Peyer's patch (tissue), 4 donors: Measurements from ENCODE around the gene STON2.

ENCODE experiments used
- POLR2A ChIP-seq, 2 donors: fragments of 450-650 bp; IDR thresholded peaks; one replicate each; pipeline ENCODE4 v1.5.1; 2017; ENCODE audit warnings: antibody characterized with exemption in 2 of 2, mild to moderate bottlenecking in 2 of 2, moderate library complexity in 2 of 2
- TF ChIP-seq, protein P1 (sequence below), 6 experiments: fragments of 450-650 bp in 4 of 6; fragments of 200-600 bp in 2 of 6; sonication (generic) in 1 of 6; IDR thresholded peaks; one replicate each; pipeline ENCODE4 v1.5.1; 2017 to 2019; ENCODE audit warnings: antibody characterized with exemption in 6 of 6, mild to moderate bottlenecking in 3 of 6, moderate library complexity in 1 of 6

DNA sequence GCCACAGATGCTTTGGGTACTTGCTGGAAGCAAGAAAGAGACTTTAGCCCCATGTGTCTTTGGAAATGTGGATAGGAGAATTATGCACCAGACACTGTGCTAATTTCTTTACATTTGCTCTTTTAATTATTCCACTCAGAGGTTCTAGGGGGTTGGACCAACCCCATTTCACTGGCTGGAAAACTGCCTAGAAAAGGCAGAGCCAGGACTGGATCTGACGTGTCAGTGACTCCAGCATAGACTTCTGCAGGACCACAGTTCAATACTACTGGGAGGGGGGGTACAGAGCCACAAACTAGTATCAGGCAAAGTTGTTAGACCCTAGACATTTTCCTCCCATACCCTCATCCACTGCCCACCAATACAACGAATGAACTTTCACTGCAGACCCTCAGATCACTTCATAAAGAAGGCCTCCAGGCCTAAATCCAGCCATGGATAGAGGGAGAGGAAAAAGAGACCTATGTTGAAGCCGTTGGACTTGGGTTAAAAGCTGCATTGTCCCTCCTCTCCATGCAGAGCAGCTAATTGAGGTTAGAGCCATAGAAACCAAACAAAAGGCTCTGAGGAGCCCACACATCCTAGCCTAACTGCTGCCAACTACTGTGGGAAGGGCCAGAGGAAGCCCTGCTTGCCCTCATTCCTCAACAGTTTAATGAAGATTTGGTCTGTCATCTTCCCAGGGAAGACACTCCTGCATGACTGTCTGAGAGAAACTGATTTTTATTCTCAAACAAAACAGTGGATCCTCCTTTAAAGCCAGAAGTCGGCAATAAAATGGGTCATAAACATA is 68.7 kb downstream of the STON2 start:
- TF ChIP-seq, protein P1, sequence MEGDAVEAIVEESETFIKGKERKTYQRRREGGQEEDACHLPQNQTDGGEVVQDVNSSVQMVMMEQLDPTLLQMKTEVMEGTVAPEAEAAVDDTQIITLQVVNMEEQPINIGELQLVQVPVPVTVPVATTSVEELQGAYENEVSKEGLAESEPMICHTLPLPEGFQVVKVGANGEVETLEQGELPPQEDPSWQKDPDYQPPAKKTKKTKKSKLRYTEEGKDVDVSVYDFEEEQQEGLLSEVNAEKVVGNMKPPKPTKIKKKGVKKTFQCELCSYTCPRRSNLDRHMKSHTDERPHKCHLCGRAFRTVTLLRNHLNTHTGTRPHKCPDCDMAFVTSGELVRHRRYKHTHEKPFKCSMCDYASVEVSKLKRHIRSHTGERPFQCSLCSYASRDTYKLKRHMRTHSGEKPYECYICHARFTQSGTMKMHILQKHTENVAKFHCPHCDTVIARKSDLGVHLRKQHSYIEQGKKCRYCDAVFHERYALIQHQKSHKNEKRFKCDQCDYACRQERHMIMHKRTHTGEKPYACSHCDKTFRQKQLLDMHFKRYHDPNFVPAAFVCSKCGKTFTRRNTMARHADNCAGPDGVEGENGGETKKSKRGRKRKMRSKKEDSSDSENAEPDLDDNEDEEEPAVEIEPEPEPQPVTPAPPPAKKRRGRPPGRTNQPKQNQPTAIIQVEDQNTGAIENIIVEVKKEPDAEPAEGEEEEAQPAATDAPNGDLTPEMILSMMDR (IDR thresholded peaks at IDR 0.05): no peak
- TF ChIP-seq POLR2A (IDR thresholded peaks at IDR 0.05): no peak
